ENCODE results near the gene TBC1D22A.

Gene TBC1D22A

DNA sequence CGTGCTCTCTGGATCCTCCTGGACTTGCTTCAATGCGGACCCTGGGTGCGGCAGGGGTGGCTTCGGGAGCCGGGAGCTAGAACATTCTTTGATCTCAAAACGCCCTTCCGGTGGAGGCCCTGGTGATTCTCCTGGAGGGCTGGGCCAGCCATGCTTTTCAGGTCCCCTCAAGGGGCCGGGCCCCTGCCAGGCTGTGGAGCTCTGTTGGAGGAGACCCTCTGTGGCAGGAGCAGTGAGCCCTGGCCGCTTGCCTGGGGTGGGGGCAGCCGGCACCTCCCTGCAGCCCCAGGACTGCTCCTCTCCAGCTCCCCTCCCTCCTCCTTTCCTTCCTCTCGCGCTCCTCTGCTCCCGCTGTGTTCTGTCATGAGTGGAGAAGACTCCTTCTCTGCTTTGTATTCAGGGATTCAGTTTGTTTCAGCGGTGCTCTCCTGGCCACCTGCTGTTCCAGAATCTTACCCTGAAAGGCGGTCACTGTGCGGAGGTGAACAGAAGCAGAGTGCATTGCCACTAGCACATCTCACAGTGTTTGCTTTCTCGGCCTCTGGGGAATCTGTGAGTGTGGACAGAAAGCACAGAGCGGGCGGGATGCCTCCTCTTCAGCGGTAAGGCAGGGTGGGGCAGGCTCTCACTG, 289.1 kb downstream of the TBC1D22A start:
- no peak for TF ChIP-seq EZH2phosphoT487 (IDR thresholded peaks at IDR 0.05; ENCODE audit: low read length)
- TF ChIP-seq EZH2 (optimal IDR thresholded peaks at IDR 0.05; ENCODE audit: low read depth, low read length), result no peak
- TF ChIP-seq, protein P1, sequence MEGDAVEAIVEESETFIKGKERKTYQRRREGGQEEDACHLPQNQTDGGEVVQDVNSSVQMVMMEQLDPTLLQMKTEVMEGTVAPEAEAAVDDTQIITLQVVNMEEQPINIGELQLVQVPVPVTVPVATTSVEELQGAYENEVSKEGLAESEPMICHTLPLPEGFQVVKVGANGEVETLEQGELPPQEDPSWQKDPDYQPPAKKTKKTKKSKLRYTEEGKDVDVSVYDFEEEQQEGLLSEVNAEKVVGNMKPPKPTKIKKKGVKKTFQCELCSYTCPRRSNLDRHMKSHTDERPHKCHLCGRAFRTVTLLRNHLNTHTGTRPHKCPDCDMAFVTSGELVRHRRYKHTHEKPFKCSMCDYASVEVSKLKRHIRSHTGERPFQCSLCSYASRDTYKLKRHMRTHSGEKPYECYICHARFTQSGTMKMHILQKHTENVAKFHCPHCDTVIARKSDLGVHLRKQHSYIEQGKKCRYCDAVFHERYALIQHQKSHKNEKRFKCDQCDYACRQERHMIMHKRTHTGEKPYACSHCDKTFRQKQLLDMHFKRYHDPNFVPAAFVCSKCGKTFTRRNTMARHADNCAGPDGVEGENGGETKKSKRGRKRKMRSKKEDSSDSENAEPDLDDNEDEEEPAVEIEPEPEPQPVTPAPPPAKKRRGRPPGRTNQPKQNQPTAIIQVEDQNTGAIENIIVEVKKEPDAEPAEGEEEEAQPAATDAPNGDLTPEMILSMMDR (IDR thresholded peaks at IDR 0.05; ENCODE audit: low read length), result no peak
- no peaks in the 10 kb centered on the region for H3K9me2 ChIP-seq (replicated peaks; ENCODE audit: insufficient read depth, low read length)
- H3K36me3 ChIP-seq (replicated peaks; ENCODE audit: insufficient read depth, low read length), result no peaks in the 10 kb centered on the region
- no peaks in the 10 kb centered on the region for H3K79me2 ChIP-seq (ENCODE audit: low read length)
- no peaks in the 10 kb centered on the region for H3F3A ChIP-seq (ENCODE audit: insufficient read depth, low read length)
- no peak overlapping the region for H3K27ac ChIP-seq (ENCODE audit: low read length)
- H3K4me2 ChIP-seq (ENCODE audit: low read depth, low read length), result no peak overlapping the region
- no peaks in the 10 kb centered on the region for H4K20me1 ChIP-seq (ENCODE audit: insufficient read depth, low read length)
- no peaks in the 10 kb centered on the region for H3K4me1 ChIP-seq (ENCODE audit: low read length)
- no peak overlapping the region for H3K4me3 ChIP-seq (ENCODE audit: low read length)
- H3K27me3 ChIP-seq (replicated peaks; ENCODE audit: insufficient read depth, low read length), result no peaks in the 10 kb centered on the region
- no peak overlapping the region for H3K9ac ChIP-seq (ENCODE audit: low read length)
- no peak for DNase-seq
- no peaks in the 10 kb centered on the region for H3K9me3 ChIP-seq (replicated peaks; ENCODE audit: insufficient read depth, low read length)
- no peak overlapping the region for H2AFZ ChIP-seq (ENCODE audit: low read length)

DNA sequence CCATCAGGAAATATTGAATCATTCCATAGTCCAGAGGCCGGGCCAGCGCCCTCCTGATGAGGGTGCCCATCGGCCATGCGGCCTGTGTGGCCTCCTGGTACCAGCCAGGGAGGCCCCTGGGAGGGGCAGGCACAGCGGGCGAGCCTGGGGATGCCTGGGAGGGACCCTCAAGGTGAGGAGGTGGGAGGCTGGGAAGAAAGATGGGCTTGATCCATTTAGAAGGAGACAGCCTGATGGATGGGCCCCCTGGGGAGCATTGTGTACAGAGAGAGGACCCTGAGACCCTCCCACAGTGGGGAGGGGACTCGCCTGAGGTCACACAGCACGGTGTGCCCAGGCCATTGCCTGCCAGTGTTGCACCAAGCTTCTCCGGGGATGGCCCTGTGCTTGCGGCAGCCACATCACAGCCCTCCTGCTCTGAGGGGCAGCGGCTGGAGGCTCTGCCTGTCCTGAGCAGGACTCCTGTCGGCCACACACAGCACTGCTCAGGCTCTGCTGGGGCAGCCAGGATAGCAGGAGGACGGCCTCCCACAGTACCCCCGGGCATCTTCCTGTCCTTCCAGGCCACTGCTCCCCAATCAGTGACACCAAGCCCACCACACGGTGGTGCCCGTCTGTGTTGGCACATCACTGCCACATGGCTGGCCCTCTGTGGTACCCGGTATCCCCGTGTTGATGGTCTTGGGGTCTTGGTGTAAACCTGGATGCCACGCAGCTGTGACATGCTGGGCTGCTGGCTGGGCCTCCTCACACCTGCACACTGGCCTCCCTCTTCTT, 290.0 kb downstream of the TBC1D22A start:
- Histone ChIP-seq H2AFZ (ENCODE audit: low read length) (no peak overlapping the region), H3K4me3 (ENCODE audit: low read length) (no peak overlapping the region), H3K4me1 (ENCODE audit: low read length) (no peaks in the 10 kb centered on the region), H3K9me2 (replicated peaks; ENCODE audit: insufficient read depth, low read length) (no peaks in the 10 kb centered on the region), H4K20me1 (ENCODE audit: insufficient read depth, low read length) (no peaks in the 10 kb centered on the region), H3K79me2 (ENCODE audit: low read length) (no peaks in the 10 kb centered on the region), H3F3A (ENCODE audit: insufficient read depth, low read length) (no peaks in the 10 kb centered on the region), H3K9ac (ENCODE audit: low read length) (no peak overlapping the region), H3K27ac (ENCODE audit: low read length) (no peak overlapping the region), H3K27me3 (replicated peaks; ENCODE audit: insufficient read depth, low read length) (no peaks in the 10 kb centered on the region), H3K36me3 (replicated peaks; ENCODE audit: insufficient read depth, low read length) (no peaks in the 10 kb centered on the region), H3K9me3 (replicated peaks; ENCODE audit: insufficient read depth, low read length) (no peaks in the 10 kb centered on the region), H3K4me2 (ENCODE audit: low read depth, low read length) (no peak overlapping the region)
- DNase-seq, result no peak
- TF ChIP-seq EZH2 (optimal IDR thresholded peaks at IDR 0.05; ENCODE audit: low read depth, low read length) (no peak), EZH2phosphoT487 (IDR thresholded peaks at IDR 0.05; ENCODE audit: low read length) (no peak)
- TF ChIP-seq, protein P1 (IDR thresholded peaks at IDR 0.05; ENCODE audit: low read length), result no peak

DNA sequence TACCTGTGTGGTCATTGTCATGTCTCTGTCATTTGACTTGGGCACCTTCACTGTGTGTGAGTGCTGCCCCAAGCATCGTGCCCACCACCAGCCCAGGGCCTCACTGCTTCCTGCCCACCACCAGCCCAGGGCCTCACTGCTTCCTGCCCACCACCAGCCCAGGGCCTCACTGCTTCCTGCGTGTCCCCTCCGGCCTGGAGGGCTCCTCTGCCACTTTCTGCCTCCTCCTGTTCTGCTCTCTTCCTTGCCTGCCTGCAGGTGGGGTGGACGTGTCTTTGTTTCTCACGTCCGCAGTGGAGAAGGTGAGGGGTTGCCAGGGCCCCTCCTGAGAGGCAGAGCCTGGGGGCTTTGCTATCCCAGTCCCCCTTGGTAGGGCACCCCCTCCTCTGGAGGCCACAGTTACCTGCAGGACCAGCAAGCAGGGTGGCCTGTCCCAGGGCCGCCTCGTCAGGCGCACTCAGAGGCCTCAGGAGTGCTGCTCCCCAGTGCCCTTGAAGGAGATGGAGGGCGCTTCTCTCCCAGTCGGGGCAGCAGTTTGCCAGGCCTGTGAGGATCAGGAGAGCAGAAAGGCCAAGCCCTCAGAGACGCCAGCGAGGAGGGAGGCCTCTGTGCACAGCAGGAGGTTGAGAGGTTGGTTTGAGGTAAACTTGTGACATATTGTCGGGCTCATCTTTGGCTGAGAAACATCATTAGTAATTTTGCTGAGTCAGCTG, 290.7 kb downstream of the TBC1D22A start:
- Histone ChIP-seq H3F3A (ENCODE audit: insufficient read depth, low read length) (no peaks in the 10 kb centered on the region), H3K27ac (ENCODE audit: low read length) (no peak overlapping the region), H3K36me3 (replicated peaks; ENCODE audit: insufficient read depth, low read length) (no peaks in the 10 kb centered on the region), H3K4me2 (ENCODE audit: low read depth, low read length) (no peak overlapping the region), H3K9ac (ENCODE audit: low read length) (no peak overlapping the region), H3K27me3 (replicated peaks; ENCODE audit: insufficient read depth, low read length) (no peaks in the 10 kb centered on the region), H3K79me2 (ENCODE audit: low read length) (no peaks in the 10 kb centered on the region), H3K4me1 (ENCODE audit: low read length) (no peaks in the 10 kb centered on the region), H2AFZ (ENCODE audit: low read length) (no peak overlapping the region), H3K9me3 (replicated peaks; ENCODE audit: insufficient read depth, low read length) (no peaks in the 10 kb centered on the region), H3K4me3 (ENCODE audit: low read length) (no peak overlapping the region), H4K20me1 (ENCODE audit: insufficient read depth, low read length) (no peaks in the 10 kb centered on the region), H3K9me2 (replicated peaks; ENCODE audit: insufficient read depth, low read length) (no peaks in the 10 kb centered on the region)
- DNase-seq, result no peak
- TF ChIP-seq EZH2 (optimal IDR thresholded peaks at IDR 0.05; ENCODE audit: low read depth, low read length) (no peak), EZH2phosphoT487 (IDR thresholded peaks at IDR 0.05; ENCODE audit: low read length) (no peak)
- TF ChIP-seq, protein P1 (IDR thresholded peaks at IDR 0.05; ENCODE audit: low read length), result no peak
